Liver (tissue), 9 donors: ENCODE results near the gene LSM2. TPM values are rescaled to one million over a fixed set of nuclear protein-coding genes. Genes with fewer than 3 reads are reported as not detected.

Experiments used
- DNase-seq: peaks from one replicate; pipeline ENCODE4 v3.0.0-alpha.2; 2017; ENCODE audit warnings: low spot score
- H3K27ac ChIP-seq, 2 donors: one replicate each; pipeline ENCODE4 v1.7.0; 2013; ENCODE audit warnings: inconsistent platforms in 2 of 2, low read length in 2 of 2, control low read depth in 1 of 2, low read depth in 1 of 2, mild to moderate bottlenecking in 1 of 2
- H3K27me3 ChIP-seq, 4 donors: one replicate each; pipeline versions ENCODE4 v1.6.1 to v1.7.0; 2013; ENCODE audit warnings: low read length in 3 of 4, inconsistent platforms in 1 of 4, mild to moderate bottlenecking in 1 of 4, moderate library complexity in 1 of 4; ENCODE audit not compliant: control insufficient read depth in 4 of 4, insufficient read depth in 4 of 4
- H3K36me3 ChIP-seq, 4 donors: one replicate each; pipeline versions ENCODE4 v1.6.1 to v1.7.0; 2013; ENCODE audit warnings: low read length in 3 of 4, mild to moderate bottlenecking in 3 of 4, low read depth in 1 of 4, moderate library complexity in 1 of 4; ENCODE audit not compliant: control insufficient read depth in 4 of 4, insufficient read depth in 3 of 4
- H3K4me1 ChIP-seq, 4 donors: one replicate each; pipeline versions ENCODE4 v1.6.1 to v1.7.0; 2013; ENCODE audit warnings: low read length in 3 of 4, mild to moderate bottlenecking in 3 of 4, moderate library complexity in 1 of 4; ENCODE audit not compliant: control insufficient read depth in 4 of 4, insufficient read depth in 4 of 4
- H3K4me3 ChIP-seq, 3 donors: one replicate each; pipeline versions ENCODE4 v1.6.1 to v1.7.0; 2013; ENCODE audit warnings: low read length in 3 of 3, control low read depth in 1 of 3, low read depth in 1 of 3, mild to moderate bottlenecking in 1 of 3
- H3K9ac ChIP-seq, 2 donors: one replicate each; pipeline ENCODE4 v1.7.0; 2013; ENCODE audit warnings: low read length in 2 of 2, mild to moderate bottlenecking in 2 of 2, moderate library complexity in 2 of 2, control low read depth in 1 of 2, low read depth in 1 of 2
- H3K9me3 ChIP-seq, 4 donors: one replicate each; pipeline versions ENCODE4 v1.6.1 to v1.7.0; 2013; ENCODE audit warnings: low read length in 3 of 4; ENCODE audit not compliant: control insufficient read depth in 4 of 4
- EGR1 ChIP-seq, 2 donors: IDR thresholded peaks; 2 replicates each; pipeline ENCODE4 v1.6.1; 2016 to 2018; ENCODE audit warnings: antibody characterized with exemption in 2 of 2, low read depth in 2 of 2
- FOXA1 ChIP-seq: IDR thresholded peaks from 2 replicates; pipeline ENCODE4 v1.6.1; 2016; ENCODE audit warnings: antibody characterized with exemption
- FOXA2 ChIP-seq: IDR thresholded peaks from 2 replicates; pipeline ENCODE4 v1.6.1; 2016; ENCODE audit warnings: antibody characterized with exemption
- HNF4A ChIP-seq, 2 donors: conservative IDR thresholded peaks; 2 replicates each; pipeline ENCODE4 v1.6.1; 2016; ENCODE audit warnings: antibody characterized with exemption in 2 of 2, mild to moderate bottlenecking in 2 of 2
- HNF4G ChIP-seq: IDR thresholded peaks from 2 replicates; pipeline ENCODE4 v1.6.1; 2016; ENCODE audit warnings: antibody characterized with exemption
- JUND ChIP-seq, 2 donors: IDR thresholded peaks; 2 replicates each; pipeline ENCODE4 v1.6.1; 2016; ENCODE audit warnings: antibody characterized with exemption in 2 of 2
- NR2F2 ChIP-seq: IDR thresholded peaks from 2 replicates; pipeline ENCODE4 v1.6.1; 2016; ENCODE audit warnings: antibody characterized with exemption
- RAD21 ChIP-seq, 2 donors: IDR thresholded peaks; 2 replicates each; pipeline ENCODE4 v1.6.1; 2016; ENCODE audit warnings: antibody characterized with exemption in 2 of 2, mild to moderate bottlenecking in 2 of 2
- RXRA ChIP-seq, 2 donors: IDR thresholded peaks; 2 replicates each; pipeline ENCODE4 v1.6.1; 2017 to 2018; ENCODE audit warnings: antibody characterized with exemption in 2 of 2, mild to moderate bottlenecking in 1 of 2
- SP1 ChIP-seq: IDR thresholded peaks from 2 replicates; pipeline ENCODE4 v1.6.1; 2018; ENCODE audit warnings: antibody characterized with exemption, mild to moderate bottlenecking
- TAF1 ChIP-seq: conservative IDR thresholded peaks from 2 replicates; pipeline ENCODE4 v1.6.1; 2016; ENCODE audit warnings: antibody characterized with exemption, mild to moderate bottlenecking
- YY1 ChIP-seq: IDR thresholded peaks from 2 replicates; pipeline ENCODE4 v1.6.1; 2016; ENCODE audit warnings: antibody characterized with exemption, mild to moderate bottlenecking
- WGBS: extraction: QIAGEN DNeasy Blood & Tissue Kit; methylation state at CpG from one replicate; pipeline ENCODE4 v1.1.7; 2013; 5-methylcytosine and 5-hydroxymethylcytosine counted together
- polyA plus RNA-seq, 2 donors: library from polyadenylated mRNA; stranded (reverse) in 1 of 2; unstranded in 1 of 2; fragments of 200-250 nt in 1 of 2; fragments of >200 nt in 1 of 2; fragmentation: Nextera tagmentation in 1 of 2; extraction: Ambion mirVana in 1 of 2; gene quantifications; one replicate each; pipeline versions ENCODE4 v1.2.1 to v1.2.3, GENCODE V29; 2013 to 2015
- total RNA-seq, 2 donors: library from RNA; depleted of rRNA; stranded (reverse); fragments of >200 nt; gene quantifications; one replicate each; pipeline ENCODE4 v1.2.3, GENCODE V29; 2014
- TF ChIP-seq, protein P1 (sequence below): fragments of 150-350 bp; IDR thresholded peaks from 2 replicates; pipeline ENCODE4 v1.5.1; 2017; ENCODE audit warnings: improper control_type of control experiment, low read depth, low read length; ENCODE audit not compliant: missing input control
- TF ChIP-seq, protein P2 (sequence below): IDR thresholded peaks from 2 replicates; pipeline ENCODE4 v1.6.1; 2016; ENCODE audit warnings: antibody characterized with exemption, mild to moderate bottlenecking
- TF ChIP-seq, protein P3 (sequence below): IDR thresholded peaks from 2 replicates; pipeline ENCODE4 v1.6.1; 2016; ENCODE audit warnings: antibody characterized with exemption
- TF ChIP-seq, protein P4 (sequence below): IDR thresholded peaks from 2 replicates; pipeline ENCODE4 v1.6.1; 2016; ENCODE audit warnings: antibody characterized with exemption
- TF ChIP-seq, protein P5 (sequence below): IDR thresholded peaks from 2 replicates; pipeline ENCODE4 v1.6.1; 2016; ENCODE audit warnings: antibody characterized with exemption
- donor health status: healthy.
- donor health status: healthy.
- donor health status: healthy.
- donor health status: healthy.
- donor health status: healthy.

Gene LSM2
- total and polyA plus RNA-seq, 4 donors: 7.3 to 18.7 (median 15.5) TPM

DNA sequence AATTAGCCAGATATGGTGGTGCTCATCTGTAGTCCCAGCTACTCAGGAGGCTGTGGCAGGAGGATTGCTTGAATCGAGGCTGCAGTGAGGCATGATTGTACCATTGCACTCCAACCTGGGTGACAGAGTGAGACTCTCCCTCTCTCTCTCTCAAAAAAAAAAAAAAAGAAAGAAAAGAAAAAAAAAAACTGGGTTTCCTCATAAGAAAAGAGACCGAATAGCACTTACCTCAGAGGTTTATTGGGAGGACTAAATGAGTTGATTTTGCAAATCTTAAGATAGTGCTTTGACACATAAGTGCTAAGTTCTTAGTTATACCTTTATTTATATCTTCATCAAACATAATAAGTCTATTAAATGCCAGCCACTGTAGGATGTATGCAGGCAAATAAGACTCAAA lies 35.9 kb downstream of the LSM2 start:
- DNase-seq: no peak
- H3K27me3 ChIP-seq: no peaks in the 10 kb centered on the region
- no peak overlapping the region for H3K27ac ChIP-seq
- H3K9ac ChIP-seq: no peak overlapping the region
- peaks cover 5 to 17% (median 9%) of the 10 kb centered on the region in 4 donors for H3K4me1 ChIP-seq
- WGBS: 85% methylated on average over 2 of the region's 2 CpGs
- H3K4me3 ChIP-seq: no peak overlapping the region
- H3K9me3 ChIP-seq: no peaks in the 10 kb centered on the region
- TF ChIP-seq, protein P1, sequence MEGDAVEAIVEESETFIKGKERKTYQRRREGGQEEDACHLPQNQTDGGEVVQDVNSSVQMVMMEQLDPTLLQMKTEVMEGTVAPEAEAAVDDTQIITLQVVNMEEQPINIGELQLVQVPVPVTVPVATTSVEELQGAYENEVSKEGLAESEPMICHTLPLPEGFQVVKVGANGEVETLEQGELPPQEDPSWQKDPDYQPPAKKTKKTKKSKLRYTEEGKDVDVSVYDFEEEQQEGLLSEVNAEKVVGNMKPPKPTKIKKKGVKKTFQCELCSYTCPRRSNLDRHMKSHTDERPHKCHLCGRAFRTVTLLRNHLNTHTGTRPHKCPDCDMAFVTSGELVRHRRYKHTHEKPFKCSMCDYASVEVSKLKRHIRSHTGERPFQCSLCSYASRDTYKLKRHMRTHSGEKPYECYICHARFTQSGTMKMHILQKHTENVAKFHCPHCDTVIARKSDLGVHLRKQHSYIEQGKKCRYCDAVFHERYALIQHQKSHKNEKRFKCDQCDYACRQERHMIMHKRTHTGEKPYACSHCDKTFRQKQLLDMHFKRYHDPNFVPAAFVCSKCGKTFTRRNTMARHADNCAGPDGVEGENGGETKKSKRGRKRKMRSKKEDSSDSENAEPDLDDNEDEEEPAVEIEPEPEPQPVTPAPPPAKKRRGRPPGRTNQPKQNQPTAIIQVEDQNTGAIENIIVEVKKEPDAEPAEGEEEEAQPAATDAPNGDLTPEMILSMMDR: no peak
- TF ChIP-seq HNF4G (no peak), EGR1 (IDR thresholded peaks at IDR 0.05; ENCODE audit: low read depth in 2 of 2) (no peak), JUND (IDR thresholded peaks at IDR 0.05) (no peak), RAD21 (IDR thresholded peaks at IDR 0.05) (no peak)
- TF ChIP-seq, protein P2, sequence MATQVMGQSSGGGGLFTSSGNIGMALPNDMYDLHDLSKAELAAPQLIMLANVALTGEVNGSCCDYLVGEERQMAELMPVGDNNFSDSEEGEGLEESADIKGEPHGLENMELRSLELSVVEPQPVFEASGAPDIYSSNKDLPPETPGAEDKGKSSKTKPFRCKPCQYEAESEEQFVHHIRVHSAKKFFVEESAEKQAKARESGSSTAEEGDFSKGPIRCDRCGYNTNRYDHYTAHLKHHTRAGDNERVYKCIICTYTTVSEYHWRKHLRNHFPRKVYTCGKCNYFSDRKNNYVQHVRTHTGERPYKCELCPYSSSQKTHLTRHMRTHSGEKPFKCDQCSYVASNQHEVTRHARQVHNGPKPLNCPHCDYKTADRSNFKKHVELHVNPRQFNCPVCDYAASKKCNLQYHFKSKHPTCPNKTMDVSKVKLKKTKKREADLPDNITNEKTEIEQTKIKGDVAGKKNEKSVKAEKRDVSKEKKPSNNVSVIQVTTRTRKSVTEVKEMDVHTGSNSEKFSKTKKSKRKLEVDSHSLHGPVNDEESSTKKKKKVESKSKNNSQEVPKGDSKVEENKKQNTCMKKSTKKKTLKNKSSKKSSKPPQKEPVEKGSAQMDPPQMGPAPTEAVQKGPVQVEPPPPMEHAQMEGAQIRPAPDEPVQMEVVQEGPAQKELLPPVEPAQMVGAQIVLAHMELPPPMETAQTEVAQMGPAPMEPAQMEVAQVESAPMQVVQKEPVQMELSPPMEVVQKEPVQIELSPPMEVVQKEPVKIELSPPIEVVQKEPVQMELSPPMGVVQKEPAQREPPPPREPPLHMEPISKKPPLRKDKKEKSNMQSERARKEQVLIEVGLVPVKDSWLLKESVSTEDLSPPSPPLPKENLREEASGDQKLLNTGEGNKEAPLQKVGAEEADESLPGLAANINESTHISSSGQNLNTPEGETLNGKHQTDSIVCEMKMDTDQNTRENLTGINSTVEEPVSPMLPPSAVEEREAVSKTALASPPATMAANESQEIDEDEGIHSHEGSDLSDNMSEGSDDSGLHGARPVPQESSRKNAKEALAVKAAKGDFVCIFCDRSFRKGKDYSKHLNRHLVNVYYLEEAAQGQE: no peak
- TF ChIP-seq, protein P3, sequence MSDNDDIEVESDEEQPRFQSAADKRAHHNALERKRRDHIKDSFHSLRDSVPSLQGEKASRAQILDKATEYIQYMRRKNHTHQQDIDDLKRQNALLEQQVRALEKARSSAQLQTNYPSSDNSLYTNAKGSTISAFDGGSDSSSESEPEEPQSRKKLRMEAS: no peak
- no peaks in the 10 kb centered on the region for H3K36me3 ChIP-seq

DNA sequence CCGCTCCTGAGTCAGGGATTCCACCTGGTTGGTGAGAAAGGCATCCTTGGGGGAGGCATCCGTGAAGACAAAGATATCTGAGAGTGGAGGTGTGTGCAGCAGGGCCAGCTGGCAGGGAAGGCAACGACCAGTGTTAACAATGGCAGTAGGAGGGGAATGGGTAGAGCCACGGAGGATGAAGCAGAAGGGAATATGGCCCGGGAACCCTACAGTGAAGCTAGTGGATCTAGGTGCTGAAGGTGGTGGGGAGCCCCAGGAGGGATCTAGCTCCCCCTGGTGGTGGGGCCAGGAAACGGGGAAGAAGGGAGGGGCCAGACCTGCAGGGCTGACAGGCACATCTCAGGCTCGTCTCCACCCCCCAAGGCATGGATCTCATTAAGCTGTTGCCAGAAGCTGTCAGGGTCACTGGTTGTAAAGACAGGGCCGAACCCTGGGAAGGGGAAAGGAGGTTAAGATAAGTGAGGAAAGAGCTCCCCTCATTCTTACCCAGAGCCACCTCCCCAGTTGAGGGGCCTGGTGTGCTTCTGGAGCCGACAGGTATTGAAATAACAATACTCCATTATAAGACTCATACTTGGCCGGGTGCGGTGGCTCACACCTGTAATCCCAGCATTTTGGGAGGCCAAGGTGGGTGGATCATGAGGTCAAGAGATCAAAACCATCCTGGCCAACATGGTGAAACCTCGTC lies 36.9 kb downstream of the LSM2 start:
- Histone ChIP-seq H3K27me3 (no peaks in the 10 kb centered on the region), H3K27ac (no peak overlapping the region), H3K4me3 (no peak overlapping the region), H3K9ac (no peak overlapping the region), H3K4me1 (peaks cover 0 to 7% (median 4%) of the 10 kb centered on the region in 4 donors), H3K9me3 (no peaks in the 10 kb centered on the region), H3K36me3 (no peaks in the 10 kb centered on the region)
- DNase-seq: peak; percentile 93
- 48% methylated on average over 12 of the region's 12 CpGs for WGBS
- TF ChIP-seq YY1: no peak
- no peak for TF ChIP-seq TAF1
- no peak for TF ChIP-seq FOXA2
- TF ChIP-seq, protein P4, sequence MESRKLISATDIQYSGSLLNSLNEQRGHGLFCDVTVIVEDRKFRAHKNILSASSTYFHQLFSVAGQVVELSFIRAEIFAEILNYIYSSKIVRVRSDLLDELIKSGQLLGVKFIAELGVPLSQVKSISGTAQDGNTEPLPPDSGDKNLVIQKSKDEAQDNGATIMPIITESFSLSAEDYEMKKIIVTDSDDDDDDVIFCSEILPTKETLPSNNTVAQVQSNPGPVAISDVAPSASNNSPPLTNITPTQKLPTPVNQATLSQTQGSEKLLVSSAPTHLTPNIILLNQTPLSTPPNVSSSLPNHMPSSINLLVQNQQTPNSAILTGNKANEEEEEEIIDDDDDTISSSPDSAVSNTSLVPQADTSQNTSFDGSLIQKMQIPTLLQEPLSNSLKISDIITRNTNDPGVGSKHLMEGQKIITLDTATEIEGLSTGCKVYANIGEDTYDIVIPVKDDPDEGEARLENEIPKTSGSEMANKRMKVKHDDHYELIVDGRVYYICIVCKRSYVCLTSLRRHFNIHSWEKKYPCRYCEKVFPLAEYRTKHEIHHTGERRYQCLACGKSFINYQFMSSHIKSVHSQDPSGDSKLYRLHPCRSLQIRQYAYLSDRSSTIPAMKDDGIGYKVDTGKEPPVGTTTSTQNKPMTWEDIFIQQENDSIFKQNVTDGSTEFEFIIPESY: no peak
- TF ChIP-seq, protein P3: no peak
- TF ChIP-seq, protein P1: peak; percentile 92
- peak in 1 of 2 donors; percentile 24 for TF ChIP-seq RXRA (IDR thresholded peaks at IDR 0.05)
- no peak for TF ChIP-seq FOXA1
- TF ChIP-seq, protein P2: no peak
- no peak for TF ChIP-seq NR2F2
- peak; percentile 92 to 97 for TF ChIP-seq RAD21 (IDR thresholded peaks at IDR 0.05)
- TF ChIP-seq HNF4A (conservative IDR thresholded peaks at IDR 0.05): no peak
- TF ChIP-seq, protein P5, sequence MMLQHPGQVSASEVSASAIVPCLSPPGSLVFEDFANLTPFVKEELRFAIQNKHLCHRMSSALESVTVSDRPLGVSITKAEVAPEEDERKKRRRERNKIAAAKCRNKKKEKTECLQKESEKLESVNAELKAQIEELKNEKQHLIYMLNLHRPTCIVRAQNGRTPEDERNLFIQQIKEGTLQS: no peak
- TF ChIP-seq EGR1 (IDR thresholded peaks at IDR 0.05; ENCODE audit: low read depth in 2 of 2): no peak
- TF ChIP-seq JUND (IDR thresholded peaks at IDR 0.05): no peak
- no peak for TF ChIP-seq SP1
